Sciatic nerve (tissue), 2 donors: Measurements from ENCODE around the gene KCNQ1. TPM values are rescaled to one million over a fixed set of nuclear protein-coding genes. Genes with fewer than 3 reads are reported as not detected.

Experiments
- ATAC-seq: fragments of 200-7000 bp; cut with Tn5 transposase; one replicate; pipeline ENCODE4 v1.9.1; 2020; ENCODE audit warnings: mild to moderate bottlenecking, moderate library complexity
- DNase-seq: peaks from one replicate; pipeline ENCODE4 v3.0.0-alpha.2; 2020; ENCODE audit warnings: low spot score
- intact Hi-C: fragments of 100-400 bp; cut with DNase I; formaldehyde crosslinking; loops from one replicate; pipeline ENCODE4 v1.14.2; 2022
- total RNA-seq: library from RNA; stranded (reverse); fragmentation: NEBNext Ultra II Directional; extraction: Animal tissue kit (Norgen Biotek cat#: 25700); gene quantifications from one replicate; pipeline ENCODE4 v1.2.1, GENCODE V29; 2021
- donor health status: DM: no; HTN: no; CAD: no.
- donor health status: DM: no; HTN: no; CAD: no.

KCNQ1 gene
- total RNA-seq, 1 donor from 2014 or later = 6.2 TPM

DNA sequence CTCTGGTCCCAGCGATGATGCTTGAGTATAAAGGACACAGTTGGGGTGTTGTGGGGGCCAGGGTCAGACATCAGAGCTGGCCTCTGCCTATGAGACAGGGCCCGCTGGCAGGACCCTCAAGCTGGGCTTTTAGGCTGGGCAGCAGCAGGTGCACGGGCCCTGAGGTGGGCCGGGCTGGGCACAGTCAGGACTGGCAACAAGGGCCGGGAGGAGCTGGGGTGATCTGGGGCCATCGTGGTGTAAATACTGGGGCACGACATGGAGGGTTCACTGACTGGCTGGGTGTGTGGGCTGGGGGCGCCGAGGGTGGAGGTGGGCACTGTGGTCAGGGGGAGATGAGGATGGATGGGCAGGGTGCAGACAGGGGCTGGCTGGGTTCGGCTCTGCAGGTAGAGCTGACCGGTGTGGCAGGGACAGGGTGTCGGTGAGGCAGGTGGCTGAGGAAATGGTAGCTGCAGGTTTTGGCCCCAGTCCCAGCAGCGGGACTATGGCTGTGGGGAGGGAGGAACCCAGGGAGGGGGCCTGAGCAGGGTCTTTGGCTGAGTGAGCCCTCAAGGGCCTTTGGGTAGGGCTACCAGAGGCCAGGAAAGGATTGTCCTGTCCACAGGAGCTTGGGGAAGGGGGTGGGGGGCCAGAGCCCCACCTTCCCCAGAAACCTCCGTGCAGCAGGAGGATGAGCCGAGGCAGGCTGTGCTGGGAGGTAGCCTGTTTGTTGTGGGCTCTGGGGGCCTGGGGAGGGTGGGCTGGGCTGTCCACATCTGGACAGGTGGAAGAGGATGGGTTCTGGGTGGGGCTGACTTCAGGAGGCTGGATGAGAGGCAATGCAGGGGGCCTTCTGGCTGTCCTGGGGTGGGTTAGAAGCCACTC is 81.4 kb downstream of the KCNQ1 start:
- ATAC-seq (no peak), DNase-seq (peak; percentile 52)
- intact Hi-C loops = no loop called here

- ATAC-seq = peak; percentile 33
- intact Hi-C loops = no loop called here
- DNase-seq = peak; percentile 68
Observed at GRCh38 chr11:2526808-2527381, 82.1 kb downstream of the KCNQ1 start.

- ATAC-seq = no peak
- intact Hi-C loops = no loop called here
- peak; percentile 57 for DNase-seq
Observed at GRCh38 chr11:2527621-2528291, 82.9 kb downstream of the KCNQ1 start.

DNA sequence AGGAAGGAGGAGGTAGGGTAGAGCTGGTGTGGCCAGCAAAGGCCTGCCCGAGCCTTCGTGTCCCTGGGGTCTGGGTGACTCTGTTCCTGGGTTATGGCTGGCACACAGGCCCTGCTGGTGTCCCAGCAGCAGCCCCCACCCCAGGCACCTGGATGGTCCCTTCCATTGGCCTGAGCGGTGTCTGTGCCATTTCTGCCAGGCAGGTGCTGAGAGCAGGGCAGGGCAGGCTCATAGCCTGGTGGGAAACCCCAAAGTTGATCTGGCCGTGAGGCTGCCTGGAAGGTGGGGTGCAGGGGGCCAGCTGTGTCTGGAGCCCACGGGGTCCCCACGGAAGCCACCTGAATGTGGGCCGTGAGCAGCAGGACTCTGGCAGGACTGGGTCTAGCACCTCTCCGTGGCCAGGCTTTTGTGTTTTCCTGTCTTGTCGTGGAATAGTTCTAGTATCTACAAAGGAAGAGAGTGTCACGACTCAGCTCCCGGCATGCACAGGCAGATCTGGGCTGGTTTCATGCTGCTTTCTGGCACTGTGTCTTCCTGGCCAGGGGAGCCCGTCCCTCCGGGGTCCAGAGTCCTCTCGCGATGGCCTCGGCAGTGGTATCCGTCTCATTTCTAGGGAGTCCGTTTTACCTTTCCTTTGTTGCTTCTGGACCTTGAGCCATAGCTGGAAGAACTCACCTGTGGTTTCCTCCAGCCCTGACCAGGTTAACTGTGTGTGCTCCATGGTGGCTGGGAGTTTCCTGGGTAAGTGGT is 83.7 kb downstream of the KCNQ1 start:
- intact Hi-C loops = no loop called here
- DNase-seq (no peak), ATAC-seq (no peak)

DNA sequence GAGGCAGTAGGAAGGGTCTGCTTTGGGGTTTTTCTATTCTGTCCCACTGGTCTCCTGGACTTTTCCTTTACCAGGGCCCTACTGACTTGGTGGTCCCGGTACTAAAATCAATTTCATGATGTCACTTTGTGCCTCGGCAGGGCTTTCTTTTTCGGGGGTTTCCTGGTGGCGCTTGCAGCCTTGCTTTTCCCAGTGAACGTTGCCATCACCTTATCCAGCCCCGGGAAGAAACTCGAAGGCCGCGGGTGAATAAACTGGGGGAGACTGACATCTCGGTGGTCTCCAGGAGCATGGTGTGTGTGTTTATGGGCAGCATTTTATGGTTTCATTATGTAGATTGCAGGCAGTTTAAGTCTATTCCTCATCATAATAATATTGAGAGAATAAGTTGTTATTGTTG is 84.4 kb downstream of the KCNQ1 start:
- DNase-seq = no peak
- intact Hi-C loops = no loop called here

GRCh38 chr11:2529636-2530035 is 84.8 kb downstream of the KCNQ1 start:
- DNase-seq (peak; percentile 48), ATAC-seq (no peak)
- intact Hi-C loops = loop anchor here (10.0 kb wide), 2 partner anchors 145 to 225 kb away; partner anchors contain the start of genes C11orf21 and TSPAN32

More for the DNA sequence above, 84.4 kb downstream of the KCNQ1 start:
- ATAC-seq = no peak

- no peak for ATAC-seq
- intact Hi-C loops = loop anchor here (10.0 kb wide), 2 partner anchors 145 to 225 kb away; partner anchors contain the start of genes C11orf21 and TSPAN32
- DNase-seq = peak; percentile 56
Observed at GRCh38 chr11:2530131-2530854, 85.5 kb downstream of the KCNQ1 start.

GRCh38 chr11:2530855-2531200 is 86.0 kb downstream of the KCNQ1 start:
- DNase-seq (no peak), ATAC-seq (no peak)
- intact Hi-C loops = loop anchor here (1.0 to 10.0 kb wide), 3 partner anchors 103 to 226 kb away; partner anchors contain the start of genes C11orf21 and TSPAN32

- peak; percentile 90 for DNase-seq
- intact Hi-C loops = loop anchor here (1.0 to 10.0 kb wide), 3 partner anchors 103 to 227 kb away; partner anchors contain the start of genes C11orf21 and TSPAN32
- ATAC-seq = peak; percentile 63
Observed at GRCh38 chr11:2531277-2531986, 86.6 kb downstream of the KCNQ1 start.

DNA sequence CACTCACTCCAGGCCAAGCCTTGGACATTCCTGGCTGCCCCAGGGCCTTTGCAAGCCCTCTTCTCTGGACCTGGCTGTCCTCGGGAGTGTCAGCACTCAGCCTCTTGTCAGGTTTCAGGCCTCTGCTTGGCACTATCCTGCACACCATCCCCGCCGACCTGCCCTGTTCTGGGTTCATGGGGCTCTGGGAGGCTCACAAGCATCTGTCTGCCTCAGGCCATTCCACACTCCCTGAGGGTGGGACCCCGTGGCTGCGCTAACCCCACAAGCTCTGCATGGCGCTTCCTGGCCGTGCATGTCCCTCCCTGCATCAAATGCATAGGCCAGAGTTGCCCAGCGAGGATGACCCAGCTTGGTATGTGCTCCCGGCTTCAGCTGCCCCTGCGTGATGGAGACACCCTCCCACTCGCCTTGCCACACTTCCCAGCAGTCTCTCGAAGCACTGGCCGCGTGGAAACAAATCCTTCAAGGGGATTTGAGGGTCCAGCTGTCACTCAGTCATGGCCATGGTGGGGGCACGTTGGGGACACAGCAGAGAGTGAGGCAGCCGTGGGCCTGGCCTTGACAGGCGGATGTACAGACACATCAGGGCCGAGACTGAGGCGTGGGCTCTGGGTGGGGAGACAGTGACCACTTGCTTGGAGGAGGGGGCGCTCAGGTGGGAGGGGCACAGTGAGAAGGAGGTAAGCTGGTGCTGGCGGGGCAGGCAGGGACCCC is 87.3 kb downstream of the KCNQ1 start:
- intact Hi-C loops = loop anchor here (1.0 to 10.0 kb wide), 4 partner anchors 104 to 359 kb away; partner anchors contain the start of genes C11orf21 and TSPAN32
- DNase-seq (no peak), ATAC-seq (peak; percentile 1)

DNA sequence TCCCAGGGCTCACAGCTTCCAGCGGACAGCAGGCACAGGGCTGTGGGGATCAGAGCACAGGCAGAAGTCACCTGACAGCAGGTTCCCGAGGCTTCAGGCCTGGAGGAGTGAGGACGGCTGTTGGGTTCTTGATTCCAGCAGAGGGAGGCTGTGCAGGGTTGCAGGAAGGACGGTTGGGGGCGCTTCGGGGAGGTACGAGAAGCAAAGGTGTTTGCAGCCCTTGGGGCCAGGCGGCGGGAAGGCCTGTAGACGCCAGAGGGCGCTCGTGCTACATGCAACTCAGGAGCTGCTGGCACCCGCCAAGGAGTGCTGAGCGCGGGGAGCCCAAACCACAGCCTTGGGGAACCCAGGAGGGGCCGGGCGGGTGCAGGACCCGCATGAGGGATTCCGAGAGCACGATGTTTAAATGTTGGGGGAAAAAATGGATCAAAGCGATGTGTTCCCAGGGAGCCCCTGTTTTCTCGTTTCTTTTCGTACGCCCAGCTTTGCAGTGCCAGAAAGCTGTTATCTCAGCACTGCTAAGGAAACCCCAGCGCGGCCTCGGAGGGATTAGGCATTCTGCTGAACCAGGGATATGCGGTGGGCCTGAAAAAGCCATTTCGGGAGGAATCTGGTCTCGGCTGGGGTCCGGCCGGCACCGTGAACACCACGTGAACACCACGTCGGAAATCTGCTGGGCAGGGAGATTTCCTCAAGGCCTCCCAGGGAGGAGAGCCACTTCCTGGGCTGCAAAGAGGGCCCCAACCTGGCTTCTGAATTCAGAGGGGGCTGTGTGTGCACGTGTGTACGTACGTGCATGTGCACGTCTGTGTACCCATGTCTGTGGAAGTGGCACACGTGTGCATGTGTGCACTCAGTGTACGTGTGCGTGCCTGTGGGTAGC is 88.1 kb downstream of the KCNQ1 start:
- peak; percentile 97 for DNase-seq
- peak; percentile 91 for ATAC-seq
- intact Hi-C loops = loop anchor here (2.0 to 10.0 kb wide), 3 partner anchors 142 to 358 kb away; partner anchors contain the start of genes C11orf21 and TSPAN32

DNA sequence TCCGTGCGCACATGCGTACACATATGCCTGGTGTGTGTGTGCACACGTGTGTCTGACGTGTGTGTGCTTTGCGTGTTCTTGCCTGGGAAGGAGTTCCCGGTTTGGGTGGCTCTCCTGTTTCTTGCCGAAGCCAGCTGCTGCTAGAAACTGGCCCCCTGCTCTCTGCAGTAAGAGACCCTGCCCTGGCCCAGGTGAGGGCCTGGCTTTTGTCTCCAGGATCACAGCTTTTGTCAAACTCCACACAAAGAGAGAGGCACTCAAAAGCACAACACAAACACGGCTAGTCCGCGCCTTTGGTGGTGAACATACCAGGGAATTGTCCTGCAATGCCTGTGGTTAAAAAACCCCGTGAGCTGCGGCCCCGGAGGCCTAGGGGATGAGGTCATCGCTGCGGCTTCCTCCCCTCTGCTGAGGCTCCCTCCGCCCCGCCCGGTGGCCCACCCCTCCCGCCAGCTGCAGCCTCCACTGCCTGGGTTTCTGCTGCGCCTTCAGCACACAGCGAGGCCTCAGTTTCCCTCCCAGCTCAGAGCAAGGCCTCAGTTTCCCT is 88.9 kb downstream of the KCNQ1 start:
- intact Hi-C loops = loop anchor here (2.0 to 10.0 kb wide), 3 partner anchors 141 to 357 kb away; partner anchors contain the start of genes C11orf21 and TSPAN32
- ATAC-seq (peak; percentile 88), DNase-seq (peak; percentile 90)

- intact Hi-C loops = loop anchor here (10.0 kb wide), 2 partner anchors 140 to 230 kb away; partner anchors contain the start of genes C11orf21 and TSPAN32
- ATAC-seq (no peak), DNase-seq (no peak)
Observed at GRCh38 chr11:2534134-2534956, 89.5 kb downstream of the KCNQ1 start.

DNA sequence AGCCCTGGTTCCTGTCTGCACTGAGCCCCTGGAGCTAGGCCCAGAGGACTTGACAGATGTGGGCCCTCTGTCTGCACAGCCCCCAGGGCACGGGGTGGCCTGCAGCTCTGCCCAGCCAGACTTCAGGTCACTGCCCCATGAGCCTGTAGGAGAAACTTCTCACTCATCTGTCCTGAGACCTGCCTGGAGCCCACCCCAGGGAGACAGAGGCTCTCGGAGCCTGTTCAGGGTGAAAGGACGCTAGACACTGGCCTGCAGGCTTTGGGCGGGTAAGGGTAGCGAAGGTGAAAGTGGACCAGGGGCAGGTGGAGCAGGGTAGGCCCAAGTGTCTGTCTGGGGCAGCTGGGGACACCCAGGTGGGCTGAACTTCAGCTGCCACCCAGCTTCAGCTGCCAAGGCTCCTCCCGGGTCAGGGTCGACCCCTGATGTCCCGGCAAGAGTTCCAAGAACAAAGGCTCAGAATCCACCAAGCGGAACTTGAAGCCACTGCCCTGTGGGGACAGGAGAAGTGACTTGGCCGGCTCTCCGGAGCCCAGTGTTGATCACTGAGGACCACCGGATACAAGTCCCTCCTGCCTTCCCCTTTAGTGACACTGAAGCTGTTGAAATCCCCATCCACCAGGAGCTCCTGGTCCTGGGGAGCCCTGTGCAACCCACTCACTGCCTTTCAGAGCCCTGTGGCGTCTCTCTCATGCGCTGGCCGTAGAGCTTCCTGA is 90.3 kb downstream of the KCNQ1 start:
- intact Hi-C loops = loop anchor here (10.0 kb wide), 2 partner anchors 140 to 230 kb away; partner anchors contain the start of genes C11orf21 and TSPAN32
- ATAC-seq (no peak), DNase-seq (no peak)
